ENCODE measurements around the gene MAGI2.

- TF ChIP-seq CTCF (IDR thresholded peaks at IDR 0.05) (no peak), POLR2A (IDR thresholded peaks at IDR 0.05) (no peak)
These were observed 99.6 kb downstream of the MAGI2 start for GRCh38 chr7:79353720-79354468.

Data from body of pancreas (tissue), 4 donors.